GM10248 (cell line): ENCODE data around the gene OTX2.

Source experiments
- CTCF ChIA-PET: fragments of 300-600 bp; sonication (Branson Sonifier 250); formaldehyde crosslinking; extraction: SDS; loops from one replicate; lab custom pipeline; 2021; ENCODE audit warnings: antibody characterized with exemption; lab: Yijun Ruan, JAX
- POLR2A ChIA-PET: fragments of 350-650 bp; sonication (Branson Sonifier 250); formaldehyde crosslinking; extraction: SDS; loops from one replicate; lab custom pipeline; 2020; ENCODE audit warnings: antibody characterized with exemption; lab: Yijun Ruan, JAX
- DNase-seq: peaks from one replicate; pipeline ENCODE4 v3.0.0; 2012; ENCODE audit errors: extremely low spot score
- CTCF ChIP-seq: IDR thresholded peaks from 2 replicates; pipeline ENCODE4 v1.5.1; 2012; ENCODE audit warnings: mild to moderate bottlenecking, low read depth; ENCODE audit errors: extremely low read depth, missing control alignments, control extremely low read depth

Gene OTX2

GRCh38 chr14:56797569-56798446 lies 12.5 kb downstream of the OTX2 start:
- ChIA-PET POLR2A (no interaction called here), CTCF (no interaction called here)
- DNase-seq: no peak
- no peak for TF ChIP-seq CTCF

- CTCF ChIA-PET: no interaction called here
- no peak for DNase-seq
- no peak for TF ChIP-seq CTCF
- POLR2A ChIA-PET: no interaction called here
These were observed 13.2 kb downstream of the OTX2 start for GRCh38 chr14:56797003-56797568.

- no peak for DNase-seq
- no peak for TF ChIP-seq CTCF
- POLR2A ChIA-PET: no interaction called here
- CTCF ChIA-PET: no interaction called here
These were observed 14.0 kb downstream of the OTX2 start for GRCh38 chr14:56796259-56796658.

GRCh38 chr14:56795284-56795622 lies 15.0 kb downstream of the OTX2 start:
- POLR2A ChIA-PET: no interaction called here
- TF ChIP-seq CTCF: no peak
- CTCF ChIA-PET: no interaction called here
- no peak for DNase-seq

- ChIA-PET POLR2A (no interaction called here), CTCF (interaction anchor here (1.1 kb wide), 1 partner anchor 12 kb away, joined by 5 read pairs; no protein-coding TSS in a partner anchor)
- TF ChIP-seq CTCF: no peak
These were observed 15.6 kb downstream of the OTX2 start for GRCh38 chr14:56794557-56795283.

GRCh38 chr14:56794088-56794556 lies 16.2 kb downstream of the OTX2 start:
- no peak for DNase-seq
- ChIA-PET POLR2A (no interaction called here), CTCF (interaction anchor here (1.1 kb wide), 1 partner anchor 13 kb away, joined by 5 read pairs; no protein-coding TSS in a partner anchor)
- TF ChIP-seq CTCF: no peak

More at GRCh38 chr14:56794557-56795283, 15.6 kb downstream of the OTX2 start:
- DNase-seq: no peak
